Limb (tissue), 2 donors: Measurements from ENCODE around the gene SP8.

Source experiments
- DNase-seq, 2 donors: peaks; one replicate each; pipeline ENCODE4 v3.0.0-alpha.2; 2016; ENCODE audit errors: extremely low spot score in 2 of 2

SP8 gene

GRCh38 chr7:20776214-20776911, 10.3 kb downstream of the SP8 start:
- no peak for DNase-seq

GRCh38 chr7:20754001-20754400, 32.7 kb downstream of the SP8 start:
- DNase-seq: no peak

GRCh38 chr7:20749906-20750305, 36.8 kb downstream of the SP8 start:
- no peak for DNase-seq

GRCh38 chr7:20748853-20749252, 37.8 kb downstream of the SP8 start:
- no peak for DNase-seq

- DNase-seq: no peak
These were observed 39.7 kb downstream of the SP8 start for GRCh38 chr7:20747001-20747400.

- DNase-seq: peak in 1 of 2 donors; percentile 31
These were observed 41.0 kb downstream of the SP8 start for GRCh38 chr7:20745702-20746101.

- DNase-seq: peak; percentile 32 to 80
These were observed 41.7 kb downstream of the SP8 start for GRCh38 chr7:20744954-20745446.

GRCh38 chr7:20742913-20743312, 43.8 kb downstream of the SP8 start:
- no peak for DNase-seq

- DNase-seq: no peak
These were observed 44.9 kb downstream of the SP8 start for GRCh38 chr7:20741801-20742200.

- no peak for DNase-seq
These were observed 47.9 kb downstream of the SP8 start for GRCh38 chr7:20738518-20739481.

GRCh38 chr7:20737840-20738448, 48.7 kb downstream of the SP8 start:
- no peak for DNase-seq

GRCh38 chr7:20735346-20736065, 51.2 kb downstream of the SP8 start:
- DNase-seq: no peak
